ENCODE results near the gene MT1G. TPM values are rescaled to one million over a fixed set of nuclear protein-coding genes. Genes with fewer than 3 reads are reported as not detected.

MT1G gene
- total and polyA plus RNA-seq, 3 donors from 2014 or later = 2.1 to 14.7 (median 11.5) TPM

DNA sequence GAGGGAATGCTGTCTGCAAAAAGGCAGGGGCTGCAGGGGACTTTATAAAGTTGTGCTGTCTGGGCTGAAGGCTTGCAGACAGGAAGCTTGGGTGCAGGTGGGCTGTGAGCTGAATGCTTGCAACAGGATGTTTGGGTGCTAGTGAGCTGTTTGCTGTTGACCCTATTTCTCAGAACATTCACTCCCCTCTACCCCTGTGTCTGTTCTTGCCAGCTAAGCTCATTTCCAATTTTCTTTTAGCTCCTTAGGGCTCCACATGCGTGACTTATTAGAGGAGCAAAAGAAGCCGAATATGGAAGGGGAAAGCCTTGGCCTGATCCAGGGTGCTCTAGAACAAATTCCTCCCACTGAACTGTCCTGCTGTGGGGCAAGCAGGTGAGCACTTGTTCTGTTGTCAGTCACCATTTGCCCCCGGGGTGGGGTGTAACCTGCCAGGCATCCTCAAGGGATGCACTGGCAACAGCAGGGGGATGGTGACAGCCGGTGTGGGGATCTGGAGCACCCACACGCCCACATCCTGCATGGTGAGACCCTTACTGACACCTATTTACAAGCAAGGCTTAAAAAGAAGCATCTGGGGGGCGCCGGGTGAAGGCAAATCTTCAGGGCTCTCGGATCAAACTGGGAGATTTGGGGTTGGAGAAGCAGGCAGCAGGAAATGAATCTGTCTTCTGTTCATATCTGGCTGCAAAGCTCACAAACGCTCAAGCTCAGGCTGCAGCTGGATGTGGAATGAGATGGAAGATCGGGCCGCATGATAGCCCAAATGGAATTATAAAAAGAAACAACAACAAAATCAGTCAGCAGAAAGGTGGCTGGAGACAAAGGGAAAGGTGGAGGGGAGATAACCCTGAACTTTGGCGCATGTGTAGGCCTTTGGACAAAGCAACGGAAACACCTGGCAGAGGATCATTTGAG, 40.9 kb upstream of the MT1G start:
- no peak overlapping the region for H3K27ac ChIP-seq
- no peak overlapping the region for H3K4me3 ChIP-seq
- no peaks in the 10 kb centered on the region for H3K4me1 ChIP-seq
- no peaks in the 10 kb centered on the region for H3K36me3 ChIP-seq (ENCODE audit: low read depth, missing control alignments)
- no peaks in the 10 kb centered on the region for H3K9me3 ChIP-seq
- WGBS, 2 donors = 75% methylated on average over 13 of the region's 13 CpGs
- intact Hi-C loops (cut with DNase I; ENCODE audit: low total_unique reads) = loop anchor here (10.0 kb wide), 1 partner anchor 124 kb away; the partner anchor contains the start of gene MT3
- H3K27me3 ChIP-seq = no peaks in the 10 kb centered on the region
- no peak for TF ChIP-seq POLR2A (IDR thresholded peaks at IDR 0.05)
- TF ChIP-seq, protein P1, sequence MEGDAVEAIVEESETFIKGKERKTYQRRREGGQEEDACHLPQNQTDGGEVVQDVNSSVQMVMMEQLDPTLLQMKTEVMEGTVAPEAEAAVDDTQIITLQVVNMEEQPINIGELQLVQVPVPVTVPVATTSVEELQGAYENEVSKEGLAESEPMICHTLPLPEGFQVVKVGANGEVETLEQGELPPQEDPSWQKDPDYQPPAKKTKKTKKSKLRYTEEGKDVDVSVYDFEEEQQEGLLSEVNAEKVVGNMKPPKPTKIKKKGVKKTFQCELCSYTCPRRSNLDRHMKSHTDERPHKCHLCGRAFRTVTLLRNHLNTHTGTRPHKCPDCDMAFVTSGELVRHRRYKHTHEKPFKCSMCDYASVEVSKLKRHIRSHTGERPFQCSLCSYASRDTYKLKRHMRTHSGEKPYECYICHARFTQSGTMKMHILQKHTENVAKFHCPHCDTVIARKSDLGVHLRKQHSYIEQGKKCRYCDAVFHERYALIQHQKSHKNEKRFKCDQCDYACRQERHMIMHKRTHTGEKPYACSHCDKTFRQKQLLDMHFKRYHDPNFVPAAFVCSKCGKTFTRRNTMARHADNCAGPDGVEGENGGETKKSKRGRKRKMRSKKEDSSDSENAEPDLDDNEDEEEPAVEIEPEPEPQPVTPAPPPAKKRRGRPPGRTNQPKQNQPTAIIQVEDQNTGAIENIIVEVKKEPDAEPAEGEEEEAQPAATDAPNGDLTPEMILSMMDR (IDR thresholded peaks at IDR 0.05) = no peak
- DNase-seq = no peak

DNA sequence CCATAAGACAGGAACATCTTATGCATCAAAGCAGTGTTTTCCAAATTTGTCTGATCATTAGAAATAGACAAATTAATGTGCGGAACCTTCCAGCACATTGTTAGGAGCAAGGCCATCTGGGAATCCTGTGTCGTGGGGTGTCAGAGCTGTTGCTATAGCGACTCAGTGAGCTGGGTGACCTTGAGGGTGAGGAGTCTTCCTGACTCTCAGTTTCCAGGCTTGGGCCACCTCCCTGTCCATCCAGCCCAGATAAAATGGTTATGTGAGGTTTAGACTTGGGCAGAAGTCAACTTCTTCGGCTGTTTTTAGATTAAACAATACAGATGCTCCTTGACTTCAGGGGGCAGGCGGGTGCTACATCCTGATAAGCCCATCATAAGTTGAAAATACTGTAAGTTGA, 35.0 kb upstream of the MT1G start:
- 67 to 74% methylated on average over 5 of the region's 5 CpGs for WGBS, 2 donors
- H3K4me1 ChIP-seq = no peaks in the 10 kb centered on the region
- no peak overlapping the region for H3K4me3 ChIP-seq
- H3K27ac ChIP-seq = no peak overlapping the region
- no peak for TF ChIP-seq POLR2A (IDR thresholded peaks at IDR 0.05)
- TF ChIP-seq, protein P1 (IDR thresholded peaks at IDR 0.05) = no peak
- no peak for DNase-seq
- H3K36me3 ChIP-seq (ENCODE audit: low read depth, missing control alignments) = no peaks in the 10 kb centered on the region
- no peaks in the 10 kb centered on the region for H3K9me3 ChIP-seq
- intact Hi-C loops (cut with DNase I; ENCODE audit: low total_unique reads) = loop anchor here (10.0 kb wide), 1 partner anchor 118 kb away; the partner anchor contains the start of gene MT3
- H3K27me3 ChIP-seq = no peaks in the 10 kb centered on the region

DNA sequence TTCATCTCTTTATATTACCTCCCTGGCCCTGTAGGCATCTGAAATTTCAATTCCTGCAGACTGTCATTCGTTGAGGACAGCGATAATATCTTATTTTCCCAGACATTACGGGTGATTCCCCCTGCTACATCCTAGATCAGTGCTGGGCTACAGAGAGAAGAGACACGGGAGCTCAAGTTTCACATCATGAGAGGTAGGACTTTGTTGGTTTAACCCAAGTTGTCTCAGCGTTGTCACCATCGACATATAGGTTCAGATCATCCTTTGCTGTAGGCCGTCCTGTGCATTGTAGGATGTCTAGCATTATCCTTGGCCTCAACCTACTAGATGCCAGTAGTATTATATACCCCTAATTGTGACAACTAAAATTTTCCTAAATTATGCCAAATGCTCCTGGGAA, 33.7 kb upstream of the MT1G start:
- no peak overlapping the region for H3K4me3 ChIP-seq
- TF ChIP-seq, protein P1 (IDR thresholded peaks at IDR 0.05) = no peak
- TF ChIP-seq POLR2A (IDR thresholded peaks at IDR 0.05) = no peak
- WGBS, 2 donors = 90 to 92% methylated on average over 7 of the region's 7 CpGs
- H3K36me3 ChIP-seq (ENCODE audit: low read depth, missing control alignments) = no peaks in the 10 kb centered on the region
- H3K9me3 ChIP-seq = no peaks in the 10 kb centered on the region
- no peak for DNase-seq
- H3K27me3 ChIP-seq = no peaks in the 10 kb centered on the region
- no peak overlapping the region for H3K27ac ChIP-seq
- intact Hi-C loops (cut with DNase I; ENCODE audit: low total_unique reads) = loop anchor here (10.0 kb wide), 1 partner anchor 117 kb away; the partner anchor contains the start of gene MT3
- H3K4me1 ChIP-seq = no peaks in the 10 kb centered on the region

DNA sequence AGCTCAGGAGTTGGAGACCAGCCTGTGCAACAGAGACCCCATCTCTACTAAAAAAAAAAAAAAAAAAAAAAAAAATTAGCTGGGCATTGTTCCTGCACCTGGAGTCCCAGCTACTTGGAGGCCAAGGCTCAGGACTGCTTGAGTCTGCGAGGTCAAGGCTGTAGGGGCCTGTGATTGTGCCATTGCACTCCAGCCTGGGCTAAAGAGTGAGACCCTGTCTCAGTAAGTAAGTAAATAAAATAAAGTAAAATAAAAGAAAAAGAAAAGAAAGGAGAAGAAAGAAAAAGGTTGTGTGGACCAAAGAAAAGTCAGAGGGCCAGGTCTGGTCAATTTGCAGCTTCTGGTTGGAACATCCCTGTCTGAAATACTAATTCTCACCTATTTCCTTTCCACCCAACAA, 32.8 kb upstream of the MT1G start:
- Histone ChIP-seq H3K27ac (no peak overlapping the region), H3K9me3 (no peaks in the 10 kb centered on the region), H3K4me3 (no peak overlapping the region), H3K4me1 (no peaks in the 10 kb centered on the region), H3K27me3 (no peaks in the 10 kb centered on the region), H3K36me3 (ENCODE audit: low read depth, missing control alignments) (no peaks in the 10 kb centered on the region)
- TF ChIP-seq POLR2A (IDR thresholded peaks at IDR 0.05) = no peak
- TF ChIP-seq, protein P1 (IDR thresholded peaks at IDR 0.05) = no peak
- intact Hi-C loops (cut with DNase I; ENCODE audit: low total_unique reads) = loop anchor here (10.0 kb wide), 1 partner anchor 116 kb away; the partner anchor contains the start of gene MT3
- 92% methylated on average over 1 of the region's 1 CpG for WGBS, 2 donors
- DNase-seq = no peak

Data from testis (tissue), 3 donors.